GM10248 (cell line): ENCODE results near the gene KCTD6.

Experiments used
- CTCF ChIA-PET: fragments of 300-600 bp; sonication (Branson Sonifier 250); formaldehyde crosslinking; extraction: SDS; loops from one replicate; lab custom pipeline; 2021; ENCODE audit warnings: antibody characterized with exemption; lab: Yijun Ruan, JAX
- POLR2A ChIA-PET: fragments of 350-650 bp; sonication (Branson Sonifier 250); formaldehyde crosslinking; extraction: SDS; loops from one replicate; lab custom pipeline; 2020; ENCODE audit warnings: antibody characterized with exemption; lab: Yijun Ruan, JAX
- DNase-seq: peaks from one replicate; pipeline ENCODE4 v3.0.0; 2012; ENCODE audit errors: extremely low spot score
- CTCF ChIP-seq: IDR thresholded peaks from 2 replicates; pipeline ENCODE4 v1.5.1; 2012; ENCODE audit warnings: mild to moderate bottlenecking, low read depth; ENCODE audit errors: extremely low read depth, missing control alignments, control extremely low read depth

KCTD6 gene

GRCh38 chr3:58520403-58521335, 28.8 kb downstream of the KCTD6 start:
- CTCF ChIA-PET = interaction anchor here (1.3 to 5.5 kb wide), 5 partner anchors 13 to 213 kb away, joined by 3 to 18 read pairs (median 5); no protein-coding TSS in a partner anchor

GRCh38 chr3:58521336-58521670, 29.4 kb downstream of the KCTD6 start:
- DNase-seq = no peak
- TF ChIP-seq CTCF = no peak
- CTCF ChIA-PET = interaction anchor here (1.3 to 2.0 kb wide), 4 partner anchors 12 to 214 kb away, joined by 3 to 6 read pairs (median 4); no protein-coding TSS in a partner anchor
- POLR2A ChIA-PET = no interaction called here

More at GRCh38 chr3:58520403-58521335, 28.8 kb downstream of the KCTD6 start:
- POLR2A ChIA-PET = no interaction called here
- TF ChIP-seq CTCF = no peak
- peak; percentile 39 for DNase-seq

- ChIA-PET POLR2A (no interaction called here), CTCF (interaction anchor here (1.4 to 1.9 kb wide), 5 partner anchors 9 to 31 kb away, joined by 3 to 5 read pairs (median 4); no protein-coding TSS in a partner anchor)
- TF ChIP-seq CTCF = no peak
- DNase-seq = no peak
Observed at GRCh38 chr3:58521917-58522631, 30.2 kb downstream of the KCTD6 start.

- ChIA-PET POLR2A (no interaction called here), CTCF (interaction anchor here (0.9 to 1.9 kb wide), 4 partner anchors 8 to 32 kb away, joined by 3 to 5 read pairs (median 4); no protein-coding TSS in a partner anchor)
- TF ChIP-seq CTCF = no peak
- no peak for DNase-seq
Observed at GRCh38 chr3:58522759-58523425, 31.0 kb downstream of the KCTD6 start.

GRCh38 chr3:58524326-58524888, 32.5 kb downstream of the KCTD6 start:
- ChIA-PET POLR2A (no interaction called here), CTCF (interaction anchor here (1.0 to 1.5 kb wide), 5 partner anchors 32 to 347 kb away, joined by 3 read pairs; partner anchors contain the start of gene KCTD6)
- no peak for TF ChIP-seq CTCF
- no peak for DNase-seq
